ENCODE results near the gene LOXHD1.

LOXHD1 gene

GRCh38 chr18:46696702-46697101, 39.7 kb upstream of the LOXHD1 start:
- DNase-seq (ENCODE audit: low read depth in 1 of 2, low spot score in 1 of 2): no peak
- Histone ChIP-seq H3K27ac (replicated peaks) (no peak overlapping the region), H3K4me3 (replicated peaks; ENCODE audit: insufficient read depth, low read length) (no peak overlapping the region), H3K27me3 (ENCODE audit: insufficient read depth, poor library complexity, severe bottlenecking) (no peaks in the 10 kb centered on the region)
- no peak for TF ChIP-seq CTCF (IDR thresholded peaks at IDR 0.05; ENCODE audit: insufficient read depth, low read length)

GRCh38 chr18:46696268-46696667, 39.2 kb upstream of the LOXHD1 start:
- no peak for DNase-seq (ENCODE audit: low read depth in 1 of 2, low spot score in 1 of 2)
- TF ChIP-seq REST (IDR thresholded peaks at IDR 0.05; ENCODE audit: insufficient replicate concordance, low read depth) (no peak), POLR2AphosphoS5 (IDR thresholded peaks at IDR 0.05; ENCODE audit: low read depth) (no peak), CTCF (IDR thresholded peaks at IDR 0.05; ENCODE audit: insufficient read depth, low read length) (no peak), SPI1 (IDR thresholded peaks at IDR 0.05; ENCODE audit: borderline replicate concordance, low read depth) (no peak), GABPA (IDR thresholded peaks at IDR 0.05; ENCODE audit: low read depth) (no peak)

GRCh38 chr18:46693996-46694395, 37.0 kb upstream of the LOXHD1 start:
- no peak for TF ChIP-seq CTCF (IDR thresholded peaks at IDR 0.05; ENCODE audit: insufficient read depth, low read length)
- TF ChIP-seq POLR2AphosphoS5 (IDR thresholded peaks at IDR 0.05; ENCODE audit: low read depth): no peak
- TF ChIP-seq GABPA (IDR thresholded peaks at IDR 0.05; ENCODE audit: low read depth): no peak
- no peak for TF ChIP-seq REST (IDR thresholded peaks at IDR 0.05; ENCODE audit: insufficient replicate concordance, low read depth)
- TF ChIP-seq SPI1 (IDR thresholded peaks at IDR 0.05; ENCODE audit: borderline replicate concordance, low read depth): no peak
- no peak overlapping the region for H3K4me3 ChIP-seq (replicated peaks; ENCODE audit: insufficient read depth, low read length)
- H3K27me3 ChIP-seq (ENCODE audit: insufficient read depth, poor library complexity, severe bottlenecking): no peaks in the 10 kb centered on the region
- no peak for DNase-seq (ENCODE audit: low read depth in 1 of 2, low spot score in 1 of 2)
- H3K27ac ChIP-seq (replicated peaks): no peak overlapping the region

More at GRCh38 chr18:46696268-46696667, 39.2 kb upstream of the LOXHD1 start:
- H3K27ac ChIP-seq (replicated peaks): no peak overlapping the region
- no peaks in the 10 kb centered on the region for H3K27me3 ChIP-seq (ENCODE audit: insufficient read depth, poor library complexity, severe bottlenecking)
- no peak overlapping the region for H3K4me3 ChIP-seq (replicated peaks; ENCODE audit: insufficient read depth, low read length)

GRCh38 chr18:46688853-46689525, 32.0 kb upstream of the LOXHD1 start:
- Histone ChIP-seq H3K27me3 (ENCODE audit: insufficient read depth, poor library complexity, severe bottlenecking) (no peaks in the 10 kb centered on the region), H3K4me3 (replicated peaks; ENCODE audit: insufficient read depth, low read length) (no peak overlapping the region), H3K27ac (replicated peaks) (no peak overlapping the region)
- TF ChIP-seq SPI1 (IDR thresholded peaks at IDR 0.05; ENCODE audit: borderline replicate concordance, low read depth): no peak
- no peak for TF ChIP-seq CTCF (IDR thresholded peaks at IDR 0.05; ENCODE audit: insufficient read depth, low read length)
- no peak for TF ChIP-seq REST (IDR thresholded peaks at IDR 0.05; ENCODE audit: insufficient replicate concordance, low read depth)
- TF ChIP-seq POLR2AphosphoS5 (IDR thresholded peaks at IDR 0.05; ENCODE audit: low read depth): no peak
- TF ChIP-seq GABPA (IDR thresholded peaks at IDR 0.05; ENCODE audit: low read depth): no peak
- no peak for DNase-seq (ENCODE audit: low read depth in 1 of 2, low spot score in 1 of 2)
